ENCODE measurements around the gene CXCL12. TPM values are rescaled to one million over a fixed set of nuclear protein-coding genes. Genes with fewer than 3 reads are reported as not detected.

The CXCL12 gene
- total and polyA plus RNA-seq, 4 donors = 23.8 to 66.3 (median 41.8) TPM

- WGBS = 96% methylated on average over 5 of the region's 5 CpGs
- Histone ChIP-seq H3K27ac (ENCODE audit: low read depth in 1 of 2, low read length in 2 of 2) (no peak overlapping the region), H3K9me3 (ENCODE audit: control insufficient read depth in 4 of 4, low read length in 3 of 4) (no peaks in the 10 kb centered on the region), H3K9ac (ENCODE audit: low read depth in 1 of 2, low read length in 2 of 2) (no peak overlapping the region), H3K4me3 (ENCODE audit: low read depth in 1 of 3, low read length in 3 of 3) (no peak overlapping the region), H3K36me3 (ENCODE audit: control insufficient read depth in 4 of 4, insufficient read depth in 3 of 4, low read depth in 1 of 4, low read length in 3 of 4) (no peaks in the 10 kb centered on the region), H3K27me3 (ENCODE audit: control insufficient read depth in 4 of 4, insufficient read depth in 4 of 4, low read length in 3 of 4) (no peaks in the 10 kb centered on the region), H3K4me1 (ENCODE audit: control insufficient read depth in 4 of 4, insufficient read depth in 4 of 4, low read length in 3 of 4) (peaks cover 0 to 2% (median 0%) of the 10 kb centered on the region in 4 donors)
- no peak for DNase-seq (ENCODE audit: low spot score)
- TF ChIP-seq RXRA (IDR thresholded peaks at IDR 0.05) (no peak), ZBTB33 (IDR thresholded peaks at IDR 0.05) (no peak), JUND (IDR thresholded peaks at IDR 0.05) (no peak), HNF4A (conservative IDR thresholded peaks at IDR 0.05) (no peak), TAF1 (conservative IDR thresholded peaks at IDR 0.05) (no peak), HNF4G (IDR thresholded peaks at IDR 0.05) (no peak), FOXA1 (IDR thresholded peaks at IDR 0.05) (no peak), RAD21 (IDR thresholded peaks at IDR 0.05) (no peak), EGR1 (IDR thresholded peaks at IDR 0.05; ENCODE audit: low read depth in 2 of 2) (no peak), SP1 (IDR thresholded peaks at IDR 0.05) (no peak), NR2F2 (IDR thresholded peaks at IDR 0.05) (no peak), CTCF (IDR thresholded peaks at IDR 0.05; ENCODE audit: low read depth, low read length, missing input control) (no peak), REST (IDR thresholded peaks at IDR 0.05) (no peak), GABPA (IDR thresholded peaks at IDR 0.05 in 1 of 2, conservative IDR thresholded peaks at IDR 0.05 in 1 of 2) (no peak), FOXA2 (IDR thresholded peaks at IDR 0.05) (no peak), YY1 (IDR thresholded peaks at IDR 0.05) (no peak)
- TF ChIP-seq, protein P1, sequence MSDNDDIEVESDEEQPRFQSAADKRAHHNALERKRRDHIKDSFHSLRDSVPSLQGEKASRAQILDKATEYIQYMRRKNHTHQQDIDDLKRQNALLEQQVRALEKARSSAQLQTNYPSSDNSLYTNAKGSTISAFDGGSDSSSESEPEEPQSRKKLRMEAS (IDR thresholded peaks at IDR 0.05) = no peak
- TF ChIP-seq, protein P2, sequence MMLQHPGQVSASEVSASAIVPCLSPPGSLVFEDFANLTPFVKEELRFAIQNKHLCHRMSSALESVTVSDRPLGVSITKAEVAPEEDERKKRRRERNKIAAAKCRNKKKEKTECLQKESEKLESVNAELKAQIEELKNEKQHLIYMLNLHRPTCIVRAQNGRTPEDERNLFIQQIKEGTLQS (IDR thresholded peaks at IDR 0.05) = no peak
These were observed 36.4 kb downstream of the CXCL12 start for GRCh38 chr10:44348496-44348895.
